ENCODE data around the gene HPSE2.

DNA sequence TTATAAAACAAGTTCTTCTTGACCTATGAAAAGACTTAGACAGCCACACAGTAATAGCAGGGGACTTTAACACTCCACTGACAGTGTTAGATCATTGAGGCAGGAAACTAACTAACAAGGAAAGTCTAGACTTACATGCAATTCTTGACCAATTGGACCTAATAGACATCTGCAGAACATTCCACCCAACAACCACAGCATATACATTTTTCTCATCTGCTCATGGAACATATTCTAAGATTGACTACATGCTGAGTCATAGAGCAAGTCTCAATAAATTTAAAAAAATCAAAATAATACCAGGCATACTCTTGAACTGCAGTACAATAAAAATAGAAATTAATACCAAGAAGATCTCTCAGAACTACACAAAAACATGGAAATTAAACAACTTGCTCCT, 569.4 kb downstream of the HPSE2 start:
- TF ChIP-seq KDM1A (IDR thresholded peaks at IDR 0.05; ENCODE audit: borderline replicate concordance, low read length) = no peak
- no peak for TF ChIP-seq POLR2A (IDR thresholded peaks at IDR 0.05; ENCODE audit: control extremely low read depth in 1 of 2, low read depth in 2 of 2, low read length in 2 of 2)

Data from H1 (cell line).